ENCODE data around the gene COL24A1.

GRCh38 chr1:85743814-85744213, 412.8 kb downstream of the COL24A1 start:
- TF ChIP-seq, protein P1, sequence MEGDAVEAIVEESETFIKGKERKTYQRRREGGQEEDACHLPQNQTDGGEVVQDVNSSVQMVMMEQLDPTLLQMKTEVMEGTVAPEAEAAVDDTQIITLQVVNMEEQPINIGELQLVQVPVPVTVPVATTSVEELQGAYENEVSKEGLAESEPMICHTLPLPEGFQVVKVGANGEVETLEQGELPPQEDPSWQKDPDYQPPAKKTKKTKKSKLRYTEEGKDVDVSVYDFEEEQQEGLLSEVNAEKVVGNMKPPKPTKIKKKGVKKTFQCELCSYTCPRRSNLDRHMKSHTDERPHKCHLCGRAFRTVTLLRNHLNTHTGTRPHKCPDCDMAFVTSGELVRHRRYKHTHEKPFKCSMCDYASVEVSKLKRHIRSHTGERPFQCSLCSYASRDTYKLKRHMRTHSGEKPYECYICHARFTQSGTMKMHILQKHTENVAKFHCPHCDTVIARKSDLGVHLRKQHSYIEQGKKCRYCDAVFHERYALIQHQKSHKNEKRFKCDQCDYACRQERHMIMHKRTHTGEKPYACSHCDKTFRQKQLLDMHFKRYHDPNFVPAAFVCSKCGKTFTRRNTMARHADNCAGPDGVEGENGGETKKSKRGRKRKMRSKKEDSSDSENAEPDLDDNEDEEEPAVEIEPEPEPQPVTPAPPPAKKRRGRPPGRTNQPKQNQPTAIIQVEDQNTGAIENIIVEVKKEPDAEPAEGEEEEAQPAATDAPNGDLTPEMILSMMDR (IDR thresholded peaks at IDR 0.05 in 8 of 11, conservative IDR thresholded peaks at IDR 0.05 in 3 of 11), result no peak
- no peak for TF ChIP-seq POLR2A (IDR thresholded peaks at IDR 0.05)
- TF ChIP-seq POLR2AphosphoS5 (IDR thresholded peaks at IDR 0.05), result no peak
